ENCODE measurements around the gene TMEM215. TPM values are rescaled to one million over a fixed set of nuclear protein-coding genes. Genes with fewer than 3 reads are reported as not detected.

The TMEM215 gene
- total RNA-seq, 1 donor from 2014 or later, result 0.75 TPM

GRCh38 chr9:32820322-32820721 lies 37.0 kb downstream of the TMEM215 start:
- no peak for DNase-seq (ENCODE audit: low spot score in 2 of 2)
- no peaks in the 10 kb centered on the region for H3K4me1 ChIP-seq
- intact Hi-C loops (cut with DNase I), result no loop called here
- H3K9me3 ChIP-seq, result no peaks in the 10 kb centered on the region
- H3K36me3 ChIP-seq, result no peaks in the 10 kb centered on the region
- H3K4me3 ChIP-seq, result no peak overlapping the region
- TF ChIP-seq CTCF (IDR thresholded peaks at IDR 0.05), result no peak
- H3K27me3 ChIP-seq, result no peaks in the 10 kb centered on the region
- no peak overlapping the region for H3K27ac ChIP-seq

- Histone ChIP-seq H3K4me1 (no peaks in the 10 kb centered on the region), H3K4me3 (no peak overlapping the region), H3K36me3 (no peaks in the 10 kb centered on the region), H3K27me3 (no peaks in the 10 kb centered on the region), H3K27ac (no peak overlapping the region), H3K9me3 (no peaks in the 10 kb centered on the region)
- intact Hi-C loops (cut with DNase I), result no loop called here
- no peak for TF ChIP-seq CTCF (IDR thresholded peaks at IDR 0.05)
- no peak for DNase-seq (ENCODE audit: low spot score in 2 of 2)
Measured at GRCh38 chr9:32823101-32823500, 39.8 kb downstream of the TMEM215 start.

- no peak overlapping the region for H3K27ac ChIP-seq
- H3K9me3 ChIP-seq, result no peaks in the 10 kb centered on the region
- no peaks in the 10 kb centered on the region for H3K4me1 ChIP-seq
- H3K27me3 ChIP-seq, result no peaks in the 10 kb centered on the region
- H3K36me3 ChIP-seq, result no peaks in the 10 kb centered on the region
- intact Hi-C loops (cut with DNase I), result no loop called here
- H3K4me3 ChIP-seq, result no peak overlapping the region
- no peak for TF ChIP-seq CTCF (IDR thresholded peaks at IDR 0.05)
- no peak for DNase-seq (ENCODE audit: low spot score in 2 of 2)
Measured at GRCh38 chr9:32823551-32823950, 40.2 kb downstream of the TMEM215 start.

- no peak for TF ChIP-seq CTCF (IDR thresholded peaks at IDR 0.05)
- Histone ChIP-seq H3K4me1 (no peaks in the 10 kb centered on the region), H3K4me3 (no peak overlapping the region), H3K27me3 (no peaks in the 10 kb centered on the region), H3K27ac (no peak overlapping the region), H3K36me3 (no peaks in the 10 kb centered on the region), H3K9me3 (no peaks in the 10 kb centered on the region)
- no peak for DNase-seq (ENCODE audit: low spot score in 2 of 2)
- intact Hi-C loops (cut with DNase I), result no loop called here
Measured at GRCh38 chr9:32825203-32825602, 41.9 kb downstream of the TMEM215 start.

GRCh38 chr9:32828861-32829260 lies 45.5 kb downstream of the TMEM215 start:
- no peak overlapping the region for H3K27ac ChIP-seq
- no peak for TF ChIP-seq CTCF (IDR thresholded peaks at IDR 0.05)
- no peaks in the 10 kb centered on the region for H3K27me3 ChIP-seq
- no peak for DNase-seq (ENCODE audit: low spot score in 2 of 2)
- no peaks in the 10 kb centered on the region for H3K36me3 ChIP-seq
- no peaks in the 10 kb centered on the region for H3K4me1 ChIP-seq
- intact Hi-C loops (cut with DNase I), result no loop called here
- H3K9me3 ChIP-seq, result no peaks in the 10 kb centered on the region
- no peak overlapping the region for H3K4me3 ChIP-seq

- no peak for TF ChIP-seq CTCF (IDR thresholded peaks at IDR 0.05)
- H3K9me3 ChIP-seq, result no peaks in the 10 kb centered on the region
- H3K4me1 ChIP-seq, result no peaks in the 10 kb centered on the region
- no peaks in the 10 kb centered on the region for H3K27me3 ChIP-seq
- no peak overlapping the region for H3K27ac ChIP-seq
- H3K4me3 ChIP-seq, result no peak overlapping the region
- no peaks in the 10 kb centered on the region for H3K36me3 ChIP-seq
- DNase-seq (ENCODE audit: low spot score in 2 of 2), result no peak
- intact Hi-C loops (cut with DNase I), result no loop called here
Measured at GRCh38 chr9:32832346-32832745, 49.0 kb downstream of the TMEM215 start.
